ENCODE data around the gene CRACR2B.

- TF ChIP-seq CTCF (IDR thresholded peaks at IDR 0.05) (no peak), POLR2A (IDR thresholded peaks at IDR 0.05) (no peak)
Measured at GRCh38 chr11:790721-791564, 36.8 kb upstream of the CRACR2B start.

All from heart left ventricle (tissue), 13 donors.